Activated CD8-positive, alpha-beta memory T cell treated with anti-CD3 and anti-CD28 coated beads, Interleukin-2, amount 50 U/mL, for 1 hour (primary cell): ENCODE measurements around the gene LHX4.

Experiments used
- DNase-seq: peaks from one replicate; pipeline ENCODE4 v3.0.0-alpha.2; 2020; ENCODE audit errors: extremely low read depth

LHX4 gene

DNA sequence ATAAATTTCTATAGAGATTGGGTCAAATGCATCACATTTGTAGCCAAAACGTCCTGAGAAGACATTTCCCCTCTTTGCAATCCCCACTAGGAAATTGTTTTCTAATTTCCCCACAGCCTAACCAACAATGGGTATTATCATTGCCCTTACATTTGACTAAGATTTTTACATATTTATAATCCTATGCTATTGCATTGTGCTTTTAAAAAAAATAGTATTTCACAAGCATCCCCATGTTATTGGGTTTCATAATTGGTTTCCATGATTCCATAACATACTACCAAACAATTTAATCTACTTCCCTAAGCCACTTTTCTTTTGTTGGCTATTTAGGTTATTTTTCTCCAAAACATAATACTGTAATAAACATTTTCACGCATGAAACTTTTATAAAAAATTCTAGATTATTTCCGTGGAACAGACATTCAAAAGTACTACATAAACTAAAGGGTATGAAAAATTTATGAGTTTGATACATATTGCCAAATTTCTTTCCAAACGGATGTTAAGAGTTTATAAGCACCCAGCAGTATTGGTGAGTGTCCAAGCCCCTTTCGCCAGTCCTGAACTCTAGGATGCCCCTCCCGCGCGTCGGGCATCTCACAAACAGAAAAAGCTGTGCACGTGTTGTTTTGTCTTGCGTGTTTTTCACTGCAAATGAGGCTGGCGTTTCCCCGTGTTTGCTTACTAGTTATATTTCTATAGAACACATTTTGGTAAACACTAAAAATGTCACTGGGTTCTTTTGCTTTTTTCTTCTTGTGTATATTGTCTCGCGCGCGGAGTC lies 2.0 kb upstream of the LHX4 start:
- DNase-seq, result no peak

DNA sequence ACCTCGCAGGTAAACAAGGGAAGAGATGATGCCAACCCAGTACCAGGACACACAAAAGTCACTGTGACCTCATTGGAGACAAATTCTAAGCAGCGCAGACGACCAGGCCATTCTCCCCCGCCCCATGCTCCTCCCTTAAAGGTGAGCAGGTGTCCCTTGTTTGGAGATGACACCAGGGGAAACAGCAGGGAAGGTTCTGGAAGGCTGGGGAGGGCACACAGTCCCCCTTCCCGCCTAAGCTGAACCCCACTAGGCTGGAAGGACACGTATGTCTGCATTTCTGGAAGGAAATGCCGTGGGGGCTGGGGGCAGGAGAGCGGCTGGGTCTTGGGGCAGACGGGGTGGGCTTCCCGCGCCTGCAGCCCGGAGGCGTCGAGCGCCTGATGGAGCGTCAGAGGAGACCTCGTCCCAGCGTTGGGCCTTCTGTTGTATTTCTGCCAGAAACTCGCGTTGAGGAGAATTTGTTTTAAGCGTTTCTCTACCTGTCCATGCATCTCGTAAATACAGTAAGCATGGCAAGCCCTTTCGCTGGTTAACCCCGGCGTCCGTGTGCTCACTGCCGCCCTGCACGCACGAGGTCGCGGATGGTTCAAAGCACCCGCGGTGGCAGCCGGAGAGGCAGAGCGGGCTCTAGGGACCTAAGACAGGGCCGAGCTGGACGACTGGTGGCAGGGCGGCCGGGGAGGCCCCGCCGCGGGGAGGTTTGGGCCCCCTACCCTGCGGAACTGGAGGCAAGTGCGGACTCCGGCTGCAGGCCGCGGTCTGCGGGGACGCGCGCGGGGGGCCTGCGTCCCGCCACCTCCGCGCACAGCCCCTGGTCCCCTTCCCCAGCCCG lies 1.2 kb upstream of the LHX4 start:
- no peak for DNase-seq

DNA sequence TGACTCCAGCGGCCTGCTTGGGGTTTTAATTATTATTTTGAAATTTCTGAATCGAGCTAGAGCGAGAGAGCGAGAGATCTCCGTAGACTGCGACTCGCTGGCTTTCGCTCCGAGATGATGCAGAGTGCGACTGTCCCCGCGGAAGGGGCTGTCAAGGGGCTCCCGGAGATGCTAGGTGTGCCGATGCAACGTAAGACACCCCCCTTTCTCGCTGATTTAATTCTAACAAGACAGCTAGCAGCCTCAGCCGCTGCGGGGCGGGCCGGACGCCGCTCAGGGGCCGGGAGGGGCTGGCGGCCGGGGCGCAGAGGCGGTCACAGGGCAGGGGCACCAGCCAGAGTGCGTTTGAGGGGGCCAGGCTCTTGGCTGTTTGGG lies 339 bp downstream of the LHX4 start:
- DNase-seq, result no peak

DNA sequence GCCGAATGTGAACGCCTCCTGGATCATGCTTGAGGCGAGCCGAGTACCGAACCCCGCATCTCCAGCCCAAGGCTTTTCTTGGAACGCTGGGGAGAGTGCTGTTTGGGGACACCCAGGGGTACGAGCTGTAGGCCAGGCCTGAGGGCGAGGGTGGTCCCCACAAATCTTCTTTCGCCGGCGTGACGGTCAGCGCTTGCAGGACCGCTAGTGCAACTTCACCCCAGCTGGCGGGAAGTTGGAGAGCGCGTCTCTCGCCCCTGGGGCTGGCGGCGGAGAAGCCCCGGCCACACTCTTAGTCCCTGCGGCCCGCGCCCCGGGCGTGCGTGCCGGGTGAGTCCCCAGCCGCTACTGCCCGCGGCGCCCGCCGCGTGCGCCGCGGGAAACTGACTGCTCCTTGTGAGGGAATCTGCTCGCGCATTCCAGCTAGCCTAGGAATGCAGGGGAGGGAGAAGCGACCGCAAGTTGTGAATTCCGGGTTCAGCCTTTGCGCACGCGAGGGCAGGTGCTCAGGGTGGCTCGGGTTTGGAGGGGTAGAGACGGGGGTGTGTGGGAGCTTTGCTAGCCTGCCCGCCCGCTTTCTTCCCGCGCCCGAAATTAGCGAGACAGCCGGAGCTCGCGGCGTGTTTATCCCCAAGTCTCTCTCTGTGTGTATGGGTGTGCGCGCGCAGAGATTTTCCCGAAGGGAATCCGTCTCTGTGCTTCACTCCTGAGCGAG lies 884 bp downstream of the LHX4 start:
- no peak for DNase-seq

DNA sequence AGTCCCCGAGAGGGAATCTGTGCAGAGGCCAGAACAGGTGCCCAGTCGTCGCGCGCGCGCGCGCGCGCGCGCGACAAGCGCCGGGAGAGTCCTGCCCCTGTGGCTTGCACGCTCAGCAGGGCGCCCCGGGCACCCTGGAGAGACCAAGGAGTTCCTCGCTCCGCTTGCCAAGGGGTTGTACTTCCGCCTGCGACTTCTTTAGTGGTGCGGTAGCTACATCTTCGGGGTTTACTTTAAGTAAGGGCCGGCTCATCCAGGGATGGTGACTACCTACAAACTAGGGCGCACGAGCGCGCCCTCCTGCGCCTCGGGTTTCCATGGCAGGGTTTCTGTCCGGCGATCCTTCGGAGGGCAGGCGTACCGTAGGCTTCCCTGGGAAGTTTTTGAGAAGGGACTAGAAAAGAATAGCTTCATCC lies 1.4 kb downstream of the LHX4 start:
- DNase-seq, result no peak

DNA sequence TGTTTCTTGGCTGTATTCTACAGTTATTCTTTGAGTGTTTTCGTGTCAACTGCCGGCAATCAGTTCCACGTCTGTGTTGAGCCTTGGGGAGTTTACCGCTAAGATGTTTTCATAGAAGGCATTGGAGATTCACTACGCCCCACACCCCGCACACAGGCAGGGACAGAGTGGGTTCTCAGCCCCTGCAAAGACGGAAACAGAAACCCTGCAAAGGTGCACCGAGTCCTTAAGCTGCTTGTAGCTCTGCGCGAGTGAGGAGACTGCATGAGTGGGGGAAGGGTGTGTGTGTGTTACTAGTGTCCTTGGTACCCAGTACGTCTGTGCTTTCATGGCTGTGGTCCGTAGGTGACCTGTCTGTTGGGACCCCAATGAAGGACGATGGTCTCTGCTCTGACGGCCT lies 1.9 kb downstream of the LHX4 start:
- no peak for DNase-seq

DNA sequence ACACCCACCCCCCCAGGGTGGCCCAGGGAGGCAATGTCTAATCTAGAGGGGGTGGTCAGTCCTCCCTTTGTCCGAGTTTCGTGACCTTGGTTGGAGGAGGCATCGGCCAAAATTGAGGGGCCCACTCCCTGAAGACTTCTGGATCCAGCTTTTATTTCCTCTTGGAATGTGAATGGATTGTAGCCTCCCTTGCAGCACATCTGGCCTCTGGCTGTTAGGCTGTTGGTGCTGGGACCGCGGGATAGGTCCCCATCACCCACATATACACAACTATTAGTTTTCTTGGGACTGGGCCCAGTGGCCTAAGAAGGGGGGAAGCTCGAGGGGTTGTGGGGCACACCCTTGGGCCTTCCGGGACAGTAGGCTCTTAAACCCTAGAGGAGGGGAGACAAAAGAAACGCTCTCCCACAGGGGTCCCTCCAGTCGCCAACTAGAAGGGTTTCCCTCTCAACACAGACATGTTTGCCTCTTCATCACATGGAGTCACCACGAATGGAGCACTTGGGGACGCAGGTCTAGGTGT lies 2.5 kb downstream of the LHX4 start:
- no peak for DNase-seq

DNA sequence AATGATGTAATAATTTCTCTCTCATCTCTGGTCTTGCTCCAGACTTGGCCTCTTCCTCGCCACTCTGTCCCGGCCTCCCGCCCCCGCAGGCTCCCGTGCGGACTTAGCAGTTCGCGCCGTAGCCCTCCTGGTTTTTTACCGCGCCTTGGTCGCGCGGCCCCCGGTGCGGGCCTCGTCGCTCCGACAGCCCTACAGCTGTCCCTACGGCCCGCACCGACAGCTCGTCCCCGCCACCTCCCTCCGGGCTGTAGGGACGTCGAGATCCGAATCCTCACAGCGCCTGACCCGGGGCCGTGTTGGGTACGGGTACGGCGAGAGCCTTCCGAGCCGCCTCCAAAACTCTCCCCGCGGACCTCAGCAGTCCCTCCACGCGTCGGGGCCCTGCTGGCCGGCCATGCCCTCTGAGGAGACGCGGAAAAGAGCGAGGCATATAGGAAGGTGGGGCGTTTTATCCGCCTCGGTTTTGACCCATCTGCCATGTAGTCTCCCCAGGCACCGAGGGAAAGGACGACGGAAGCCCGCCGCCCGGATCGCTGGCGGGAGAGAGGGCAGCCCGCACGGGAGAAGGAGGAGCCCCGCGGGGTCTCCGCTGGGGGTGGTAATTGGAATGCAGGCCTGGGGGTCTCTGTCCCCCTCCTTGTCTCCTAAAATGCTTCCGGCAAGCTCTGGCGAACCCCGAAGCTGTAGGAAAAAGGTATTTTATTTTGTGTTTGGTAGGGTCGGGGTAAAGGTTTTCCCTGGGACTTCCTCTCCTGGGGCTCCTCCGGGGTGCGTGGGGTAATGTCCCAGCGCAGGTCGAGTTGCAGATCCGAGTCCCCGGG lies 3.3 kb downstream of the LHX4 start:
- no peak for DNase-seq

DNA sequence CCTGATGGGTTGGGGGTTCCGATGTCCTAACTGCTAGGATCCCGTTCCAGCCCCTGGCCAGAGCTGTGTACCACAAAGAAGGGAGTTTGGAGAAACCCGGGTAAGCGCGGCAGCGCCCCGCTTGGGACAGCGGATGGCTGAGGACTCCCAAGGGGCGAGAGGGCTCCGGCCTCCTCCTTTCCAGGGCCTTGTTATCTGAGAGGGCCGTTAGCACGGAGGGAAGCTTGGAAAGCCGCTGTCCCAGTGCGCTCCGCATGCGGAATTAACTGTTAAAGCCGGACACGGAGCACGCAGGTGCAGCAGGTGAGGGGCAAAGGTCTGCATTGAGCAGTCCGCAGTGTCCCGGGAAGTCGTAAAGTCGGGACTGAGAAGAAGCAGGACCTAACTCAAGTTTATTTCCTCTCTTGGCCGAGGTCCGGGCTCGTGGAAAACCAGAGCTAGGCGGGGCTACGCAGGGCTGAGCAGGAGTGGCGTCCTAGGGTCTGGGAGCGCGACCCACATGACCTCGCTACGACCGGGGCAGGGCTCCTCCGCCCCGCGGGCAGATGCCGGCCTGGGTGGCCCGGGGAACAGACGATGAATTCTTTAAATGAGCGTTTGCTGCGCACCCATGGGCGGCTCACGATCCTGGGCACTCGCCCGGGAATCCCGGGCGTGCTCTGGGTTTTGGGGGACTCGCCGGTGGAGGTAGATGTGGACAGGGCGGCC lies 4.5 kb downstream of the LHX4 start:
- DNase-seq, result no peak

DNA sequence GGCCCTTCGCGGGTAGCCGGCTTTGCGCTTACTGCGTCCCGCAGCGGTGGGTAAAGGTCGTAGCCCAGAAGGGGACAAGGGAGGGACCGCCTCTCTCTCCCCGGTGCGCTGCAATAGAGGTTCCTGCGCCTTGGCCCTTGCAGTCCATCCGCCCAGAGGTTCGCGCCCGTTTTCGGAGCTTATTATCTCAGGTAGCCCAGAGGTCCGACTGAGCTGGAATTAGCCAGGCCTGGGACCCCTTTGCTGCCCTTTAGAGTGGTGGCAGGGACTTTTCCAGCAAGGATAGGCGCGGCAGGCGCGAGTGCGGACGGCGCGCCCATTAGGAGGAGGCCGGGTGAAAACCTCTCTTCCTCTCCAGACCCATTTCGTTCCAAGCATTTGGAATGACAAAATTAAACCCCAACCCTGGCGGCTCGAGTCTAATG lies 5.0 kb downstream of the LHX4 start:
- DNase-seq, result no peak

DNA sequence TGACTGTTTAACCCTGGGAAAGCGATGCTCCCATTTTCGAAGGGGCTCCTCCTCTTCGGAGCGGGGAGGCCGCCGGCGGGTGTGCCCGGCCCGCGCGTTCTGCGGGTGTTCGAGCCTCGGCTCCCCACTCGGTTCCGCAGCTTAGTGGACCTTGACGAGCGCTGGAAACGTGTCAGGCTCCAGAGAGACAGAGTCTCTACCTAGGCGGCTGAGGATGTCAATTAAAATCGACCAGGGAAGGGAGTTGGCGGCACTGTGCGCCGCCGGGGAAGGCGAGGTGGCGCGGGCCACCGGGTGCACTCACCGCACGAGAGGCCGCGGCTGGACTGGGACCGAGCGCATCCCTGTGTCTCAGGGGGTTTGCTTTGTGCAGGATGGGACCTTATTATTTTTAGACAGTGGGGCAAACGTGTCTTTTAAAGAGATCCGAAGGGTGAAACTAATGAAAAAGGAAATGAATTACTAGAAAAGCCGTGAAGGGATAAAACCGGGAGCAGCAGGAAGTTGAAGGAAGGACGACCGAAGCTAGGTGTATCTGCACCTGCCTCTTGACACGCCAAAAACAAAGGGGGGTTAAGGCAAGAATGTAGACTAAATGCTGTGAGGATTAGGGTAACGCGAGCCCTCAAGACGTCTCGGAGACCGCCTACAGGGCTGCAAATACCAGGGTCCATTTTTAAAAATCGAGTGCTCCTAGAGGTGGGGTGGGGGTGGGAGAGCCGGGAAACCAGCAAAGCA lies 5.6 kb downstream of the LHX4 start:
- DNase-seq, result no peak

DNA sequence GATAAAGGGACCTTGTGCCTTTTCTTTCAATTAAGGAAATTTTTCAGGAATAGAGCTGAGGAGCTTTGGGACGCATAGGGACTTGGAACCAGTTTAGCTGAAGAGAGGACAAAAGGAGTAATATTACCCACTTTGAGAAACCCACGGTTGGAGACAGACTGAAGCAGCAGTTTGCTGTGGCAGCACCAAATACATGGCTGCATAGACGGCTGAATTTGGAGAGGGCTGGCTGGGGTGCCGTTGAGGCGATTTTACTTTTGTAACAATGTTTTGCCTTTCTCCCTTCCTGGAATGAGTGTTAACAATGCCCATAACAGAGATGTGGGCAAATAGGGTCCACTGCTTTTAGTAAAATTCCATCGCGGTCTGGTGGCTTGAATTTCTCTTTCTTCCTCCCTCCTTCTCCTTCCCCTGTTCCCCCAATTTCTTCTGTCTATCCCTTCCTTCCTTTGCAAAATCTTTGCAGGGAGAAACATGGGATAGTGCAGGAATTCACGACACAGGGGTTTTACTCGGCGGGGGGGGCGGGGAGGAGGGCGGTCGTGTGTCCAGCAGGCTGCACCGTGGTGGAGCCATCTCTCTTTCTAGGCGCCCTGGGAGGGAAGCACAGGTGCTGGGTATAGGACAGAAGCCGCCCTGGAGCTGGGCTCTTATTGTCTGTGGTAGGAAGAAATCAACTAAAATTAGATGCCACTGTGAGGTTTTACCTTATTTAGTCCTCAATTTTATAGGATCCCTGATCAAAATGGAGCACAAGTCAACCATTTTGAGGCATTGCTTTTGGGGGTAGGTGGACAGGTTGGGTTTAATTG lies 6.8 kb downstream of the LHX4 start:
- no peak for DNase-seq

DNA sequence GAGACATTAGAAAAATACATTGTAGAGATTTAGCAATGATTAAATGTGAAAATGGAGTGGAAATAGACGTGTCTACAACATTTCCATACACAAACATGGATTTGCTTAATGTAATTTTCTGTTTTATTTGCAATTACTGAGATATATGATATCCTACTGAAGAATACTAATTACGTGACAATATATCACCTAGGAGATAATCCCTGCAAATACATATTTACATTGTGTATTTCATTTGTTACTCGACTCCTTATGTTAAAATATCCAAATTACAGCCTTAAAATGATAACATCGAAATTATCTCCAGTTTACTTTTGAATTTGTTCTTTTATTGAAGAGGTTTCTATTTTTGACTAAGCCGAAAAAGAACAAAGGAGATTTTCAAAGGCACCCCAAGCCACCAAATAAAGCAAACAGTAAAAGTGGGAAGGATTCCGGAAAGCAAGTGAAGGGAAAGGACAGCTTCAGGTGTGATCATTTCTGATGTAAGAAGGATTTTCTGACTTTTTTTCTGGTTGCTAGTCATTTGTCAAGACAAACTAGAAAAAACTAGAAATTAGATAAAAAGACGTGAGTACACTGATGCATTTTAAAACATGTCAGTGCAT lies 7.9 kb downstream of the LHX4 start:
- no peak for DNase-seq

DNA sequence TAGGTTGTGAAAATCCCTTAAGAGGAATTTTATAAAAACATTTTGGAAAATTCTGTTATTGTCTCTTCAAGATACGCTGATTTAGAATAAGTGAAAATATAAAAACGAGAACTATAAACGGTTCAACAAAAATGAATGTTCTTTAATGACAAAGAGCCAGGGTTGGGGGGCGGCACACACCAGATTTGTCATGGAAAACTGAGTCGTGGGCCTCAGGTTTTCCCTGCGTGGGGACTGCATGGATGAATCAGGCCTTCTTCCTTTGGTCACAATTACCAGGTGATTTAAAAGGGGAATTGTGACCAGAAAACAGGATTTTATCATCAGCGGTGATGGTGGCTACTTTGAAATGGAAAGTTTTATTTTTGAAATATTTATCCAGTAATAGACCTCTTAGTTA lies 8.6 kb downstream of the LHX4 start:
- DNase-seq, result no peak

DNA sequence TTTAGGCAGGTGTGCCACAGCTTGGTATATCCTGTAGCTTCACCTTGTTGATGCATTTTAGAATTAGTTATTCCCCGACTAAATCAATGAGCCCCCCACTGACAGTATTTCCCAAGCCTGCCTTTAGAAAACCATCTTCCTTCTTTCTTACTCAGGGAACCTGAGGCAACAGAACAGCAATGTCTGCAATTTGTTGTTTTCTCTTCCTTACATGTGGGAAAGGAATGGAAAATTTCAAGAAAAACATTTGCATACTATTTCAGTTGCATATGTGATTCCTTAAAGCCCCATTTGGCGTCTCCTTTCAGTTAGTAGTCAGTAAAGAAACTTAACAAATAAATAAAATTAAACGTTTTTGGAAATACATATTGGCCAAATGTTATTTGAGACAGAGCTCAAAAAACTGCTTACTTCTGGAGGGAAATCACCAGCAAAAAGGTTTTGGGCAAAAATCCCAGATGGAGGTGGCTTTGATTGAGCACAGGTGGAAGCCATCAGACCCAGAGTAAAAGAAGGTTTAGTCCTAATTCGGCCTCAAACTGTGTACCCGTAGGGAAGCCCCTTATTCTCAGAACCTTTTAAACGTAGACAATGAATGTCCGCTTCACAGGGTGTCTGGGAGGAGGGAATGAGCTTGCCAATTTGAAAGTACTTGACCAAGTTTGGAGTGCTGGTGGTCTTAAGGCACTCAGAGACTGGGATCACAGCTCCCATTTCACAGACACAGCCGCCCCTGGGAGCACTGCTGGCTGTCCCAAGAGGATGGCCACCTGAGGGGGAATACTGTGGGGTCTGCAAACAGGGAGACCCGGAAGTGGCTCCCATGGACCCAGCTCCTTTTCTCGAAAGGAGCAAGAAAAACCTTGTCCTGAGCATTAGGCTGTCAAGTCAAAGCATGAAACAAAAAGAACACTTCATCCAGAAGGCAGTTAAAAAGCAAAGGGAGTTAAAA lies 9.4 kb downstream of the LHX4 start:
- no peak for DNase-seq

DNA sequence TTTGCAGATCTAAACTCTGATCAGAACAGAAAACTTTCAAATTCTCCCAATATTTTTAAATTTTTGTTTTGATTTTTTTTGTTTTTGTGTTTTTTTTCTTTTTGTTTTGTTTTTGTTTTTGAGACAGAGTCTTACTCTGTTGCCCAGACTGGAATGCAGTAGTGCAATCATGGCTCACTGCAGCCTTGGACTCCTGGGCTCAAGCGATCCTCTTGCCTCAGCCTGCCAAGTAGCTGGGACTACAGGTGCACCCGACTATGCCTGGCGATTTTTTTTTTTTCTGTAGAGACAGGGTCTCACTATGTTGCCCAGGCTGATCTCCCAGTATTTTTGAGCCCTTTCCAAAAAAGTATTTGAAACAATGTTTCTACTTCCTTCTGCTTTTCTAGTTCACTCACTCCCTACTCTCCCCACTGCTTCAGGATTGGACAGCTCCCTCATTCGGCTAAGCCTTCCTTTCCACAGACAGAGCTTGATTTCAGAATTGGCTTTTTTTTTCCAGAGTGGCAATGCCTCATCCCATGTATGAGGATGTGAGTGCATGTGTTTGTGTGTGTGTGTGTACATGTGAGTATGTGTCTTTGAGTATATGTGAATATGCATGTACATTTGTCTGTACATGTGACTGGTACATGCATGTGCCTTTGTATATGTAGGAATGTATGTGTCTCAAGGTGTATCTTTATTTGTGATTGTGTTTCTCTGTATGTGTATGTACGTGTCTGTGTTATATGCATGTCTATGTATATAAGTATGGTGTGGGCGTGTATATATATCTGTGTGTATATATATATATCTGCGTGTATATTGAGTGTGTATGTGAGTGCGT lies 11.9 kb downstream of the LHX4 start:
- no peak for DNase-seq
